ENCODE measurements around the gene OPA1.

DNA sequence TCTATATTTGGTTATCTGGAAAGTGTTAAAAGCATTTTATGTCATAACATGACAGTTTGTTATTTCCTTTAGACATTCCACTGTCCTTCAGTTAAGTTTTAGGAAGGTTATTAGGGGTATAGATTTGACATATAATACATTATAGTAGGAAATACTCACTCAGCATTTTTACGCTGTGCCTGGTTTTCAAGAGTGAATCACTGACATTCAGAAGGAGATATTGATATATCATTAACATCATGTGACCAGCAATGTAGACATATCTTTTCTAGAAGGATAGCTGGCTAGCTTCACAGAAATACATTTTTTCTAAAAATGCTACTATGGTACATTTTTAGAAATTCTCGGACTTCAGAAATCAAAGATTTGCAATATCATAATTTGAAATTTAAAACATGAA lies 57.6 kb downstream of the OPA1 start:
- TF ChIP-seq, protein P1, sequence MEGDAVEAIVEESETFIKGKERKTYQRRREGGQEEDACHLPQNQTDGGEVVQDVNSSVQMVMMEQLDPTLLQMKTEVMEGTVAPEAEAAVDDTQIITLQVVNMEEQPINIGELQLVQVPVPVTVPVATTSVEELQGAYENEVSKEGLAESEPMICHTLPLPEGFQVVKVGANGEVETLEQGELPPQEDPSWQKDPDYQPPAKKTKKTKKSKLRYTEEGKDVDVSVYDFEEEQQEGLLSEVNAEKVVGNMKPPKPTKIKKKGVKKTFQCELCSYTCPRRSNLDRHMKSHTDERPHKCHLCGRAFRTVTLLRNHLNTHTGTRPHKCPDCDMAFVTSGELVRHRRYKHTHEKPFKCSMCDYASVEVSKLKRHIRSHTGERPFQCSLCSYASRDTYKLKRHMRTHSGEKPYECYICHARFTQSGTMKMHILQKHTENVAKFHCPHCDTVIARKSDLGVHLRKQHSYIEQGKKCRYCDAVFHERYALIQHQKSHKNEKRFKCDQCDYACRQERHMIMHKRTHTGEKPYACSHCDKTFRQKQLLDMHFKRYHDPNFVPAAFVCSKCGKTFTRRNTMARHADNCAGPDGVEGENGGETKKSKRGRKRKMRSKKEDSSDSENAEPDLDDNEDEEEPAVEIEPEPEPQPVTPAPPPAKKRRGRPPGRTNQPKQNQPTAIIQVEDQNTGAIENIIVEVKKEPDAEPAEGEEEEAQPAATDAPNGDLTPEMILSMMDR (conservative IDR thresholded peaks at IDR 0.05; ENCODE audit: low read length): no peak
- no peak for TF ChIP-seq EZH2phosphoT487 (IDR thresholded peaks at IDR 0.05; ENCODE audit: borderline replicate concordance, low read depth, low read length)
